GM21367 (cell line): ENCODE measurements around the gene SULT1C3.

ENCODE experiments used
- ATAC-seq: cut with Tn5 transposase; IDR thresholded peaks from one replicate; pipeline ENCODE4 v1.9.1; 2021; ENCODE audit not compliant: unreplicated experiment

The SULT1C3 gene

DNA sequence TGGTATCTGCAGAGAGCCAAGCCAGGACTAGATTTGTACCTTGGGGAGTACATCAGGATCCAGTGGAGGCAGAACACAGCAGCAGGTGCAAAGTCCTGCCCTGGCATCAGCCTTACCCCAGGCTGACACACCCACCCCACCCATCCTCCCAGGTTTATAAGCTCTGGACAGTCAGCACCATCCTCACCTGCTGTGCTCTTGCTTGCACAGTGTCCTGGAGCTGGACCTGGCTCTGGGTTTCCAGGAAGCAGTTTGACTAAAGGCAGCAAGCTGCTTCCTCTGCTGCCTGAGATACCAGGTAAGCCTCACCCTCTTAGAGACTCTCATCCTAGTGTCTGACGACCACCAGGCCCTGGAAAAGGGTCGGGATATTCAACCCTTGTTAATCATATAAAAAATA is at the start of gene SULT1C3:
Gene SULT1C3 (plus strand): TSS at position 183 of the 400 bp plus-strand sequence. CDS start 7,227 bp downstream, outside the sequence.
- no peak for ATAC-seq

- no peak for ATAC-seq
Observed at GRCh38 chr2:108193251-108193650, 46.5 kb upstream of the SULT1C3 start.

GRCh38 chr2:108194409-108195132 is 45.2 kb upstream of the SULT1C3 start:
- ATAC-seq: no peak

GRCh38 chr2:108195133-108195439 is 44.7 kb upstream of the SULT1C3 start:
- ATAC-seq: no peak

DNA sequence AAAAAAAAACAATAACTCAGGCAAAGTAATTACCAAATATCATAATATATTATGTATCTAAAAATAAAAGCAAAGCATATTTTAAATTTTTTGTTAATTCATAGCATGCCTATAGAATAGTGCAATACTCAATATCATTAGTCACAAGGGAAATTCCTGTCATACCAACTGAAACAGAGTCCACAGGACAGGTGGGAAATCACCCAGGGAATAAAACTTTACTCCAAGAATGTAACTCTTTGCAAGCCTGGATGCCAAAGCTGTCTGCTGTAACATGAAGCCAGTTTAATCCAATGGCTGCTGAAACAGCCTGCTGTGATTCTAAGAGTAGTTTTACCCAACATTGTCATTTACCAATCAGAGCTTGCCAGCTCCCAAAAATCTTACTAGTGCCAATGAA is 40.0 kb upstream of the SULT1C3 start:
- no peak for ATAC-seq

GRCh38 chr2:108200569-108200968 is 39.2 kb upstream of the SULT1C3 start:
- no peak for ATAC-seq

GRCh38 chr2:108212671-108213070 is 27.1 kb upstream of the SULT1C3 start:
- ATAC-seq: no peak

- ATAC-seq: no peak
Observed at GRCh38 chr2:108215794-108216211, 24.0 kb upstream of the SULT1C3 start.

DNA sequence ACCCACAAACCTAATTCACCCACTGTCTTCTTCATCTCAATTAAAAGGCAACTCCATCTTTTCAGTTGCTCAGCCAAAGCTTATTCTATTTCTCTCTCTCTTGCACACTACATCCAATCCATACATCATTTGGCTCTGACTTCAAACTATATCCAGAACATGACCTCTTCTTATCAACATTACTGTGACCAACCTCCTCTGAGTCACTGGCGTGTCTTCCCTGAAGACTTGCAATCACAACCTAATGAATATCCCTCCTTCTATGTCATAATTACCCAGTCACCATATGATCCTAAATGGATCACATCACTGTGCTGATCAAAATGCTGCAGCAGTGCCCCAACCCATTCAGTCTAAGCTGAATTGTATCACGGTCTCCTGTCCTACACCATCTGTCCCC is 22.6 kb upstream of the SULT1C3 start:
- ATAC-seq: no peak

GRCh38 chr2:108219688-108220087 is 20.1 kb upstream of the SULT1C3 start:
- no peak for ATAC-seq

- ATAC-seq: no peak
Observed at GRCh38 chr2:108220191-108220590, 19.6 kb upstream of the SULT1C3 start.

DNA sequence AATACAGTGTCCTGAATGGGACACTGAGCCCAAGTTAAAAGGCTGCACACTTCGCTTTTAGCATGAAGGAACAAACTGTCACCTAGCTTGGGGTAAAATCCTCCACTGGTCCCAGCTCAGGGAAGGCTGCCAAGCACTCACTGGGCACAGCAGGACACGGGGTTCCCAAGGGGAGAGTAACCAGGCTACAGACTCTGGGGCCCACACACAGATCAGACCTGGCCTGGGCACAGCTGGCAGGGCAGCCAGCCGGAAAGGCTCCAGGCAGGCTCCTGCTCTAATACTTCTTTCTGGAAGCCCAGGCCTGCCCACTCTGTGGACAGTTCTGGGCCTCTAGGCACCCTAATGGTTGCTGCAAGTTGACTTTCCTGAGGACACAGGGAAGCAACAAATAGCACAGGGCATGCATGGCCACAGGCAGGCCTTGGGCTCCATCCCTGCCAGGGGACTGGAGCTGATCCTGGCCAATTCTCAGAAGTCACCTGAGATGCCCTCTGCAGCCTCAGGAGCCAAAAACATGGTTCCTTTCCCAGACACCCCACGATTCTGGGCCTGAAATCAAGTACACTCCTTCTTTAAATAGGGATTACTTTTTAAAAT is 18.7 kb upstream of the SULT1C3 start:
- ATAC-seq: no peak

GRCh38 chr2:108222261-108222660 is 17.5 kb upstream of the SULT1C3 start:
- ATAC-seq: no peak

GRCh38 chr2:108223573-108223972 is 16.2 kb upstream of the SULT1C3 start:
- ATAC-seq: no peak

DNA sequence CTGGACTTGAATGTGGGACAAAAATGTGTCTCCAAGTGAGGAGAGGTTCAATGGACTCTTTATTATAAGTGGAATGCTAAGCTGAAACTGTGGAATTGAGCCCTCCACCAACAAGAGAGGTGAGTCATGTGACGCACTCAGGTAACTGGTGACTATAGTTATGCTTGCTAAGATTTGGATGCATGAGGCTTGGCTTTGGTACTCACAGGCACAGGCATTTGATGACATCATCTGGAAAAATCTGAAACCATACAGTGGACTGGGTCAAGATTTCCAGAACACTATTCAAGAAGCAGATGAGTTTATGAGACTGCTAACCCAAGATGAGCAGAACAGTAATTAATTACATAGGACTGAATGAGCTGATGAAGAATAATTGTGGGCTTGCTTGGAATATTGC is 15.7 kb upstream of the SULT1C3 start:
- no peak for ATAC-seq

- ATAC-seq: no peak
Observed at GRCh38 chr2:108226564-108226963, 13.2 kb upstream of the SULT1C3 start.

GRCh38 chr2:108228006-108228405 is 11.8 kb upstream of the SULT1C3 start:
- ATAC-seq: no peak

- ATAC-seq: no peak
Observed at GRCh38 chr2:108228537-108228936, 11.2 kb upstream of the SULT1C3 start.

DNA sequence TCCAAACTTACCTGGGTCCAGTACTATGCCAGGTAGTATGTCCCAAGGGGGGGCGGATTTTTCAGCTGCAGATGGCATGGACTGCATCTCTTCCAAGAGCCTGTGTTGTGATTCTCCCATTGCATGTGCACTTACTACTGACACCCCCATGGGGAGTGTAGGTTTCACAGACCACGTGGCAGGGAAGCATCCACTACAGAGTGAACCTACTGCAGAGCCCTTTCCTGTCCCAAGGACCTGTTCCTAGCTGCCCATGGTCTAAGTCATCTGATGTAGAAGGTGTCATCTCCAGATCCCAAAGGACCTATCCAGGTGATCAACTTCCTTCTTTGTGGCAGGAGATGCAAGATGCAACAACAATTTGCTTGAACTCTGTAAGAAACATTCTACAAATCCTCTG is 9.9 kb upstream of the SULT1C3 start:
- no peak for ATAC-seq

DNA sequence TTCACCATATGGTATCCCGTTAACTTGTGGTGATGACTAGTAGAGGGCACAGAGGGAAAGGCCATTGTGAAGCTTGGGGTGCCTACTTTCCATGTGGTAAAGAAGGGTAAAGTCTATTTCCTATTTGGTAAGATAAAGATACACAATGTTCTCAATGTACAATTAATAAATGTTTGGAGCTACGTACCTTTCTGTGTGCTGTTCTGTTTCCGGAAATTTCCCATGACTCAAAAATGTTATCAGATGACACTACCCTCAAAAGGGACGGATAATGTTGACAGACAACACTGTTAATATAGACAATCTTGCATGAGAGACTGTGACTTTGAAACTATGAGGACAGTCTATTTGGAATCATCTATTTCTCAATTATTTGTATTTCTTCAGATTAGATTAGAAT is 4.2 kb upstream of the SULT1C3 start:
- ATAC-seq: no peak

DNA sequence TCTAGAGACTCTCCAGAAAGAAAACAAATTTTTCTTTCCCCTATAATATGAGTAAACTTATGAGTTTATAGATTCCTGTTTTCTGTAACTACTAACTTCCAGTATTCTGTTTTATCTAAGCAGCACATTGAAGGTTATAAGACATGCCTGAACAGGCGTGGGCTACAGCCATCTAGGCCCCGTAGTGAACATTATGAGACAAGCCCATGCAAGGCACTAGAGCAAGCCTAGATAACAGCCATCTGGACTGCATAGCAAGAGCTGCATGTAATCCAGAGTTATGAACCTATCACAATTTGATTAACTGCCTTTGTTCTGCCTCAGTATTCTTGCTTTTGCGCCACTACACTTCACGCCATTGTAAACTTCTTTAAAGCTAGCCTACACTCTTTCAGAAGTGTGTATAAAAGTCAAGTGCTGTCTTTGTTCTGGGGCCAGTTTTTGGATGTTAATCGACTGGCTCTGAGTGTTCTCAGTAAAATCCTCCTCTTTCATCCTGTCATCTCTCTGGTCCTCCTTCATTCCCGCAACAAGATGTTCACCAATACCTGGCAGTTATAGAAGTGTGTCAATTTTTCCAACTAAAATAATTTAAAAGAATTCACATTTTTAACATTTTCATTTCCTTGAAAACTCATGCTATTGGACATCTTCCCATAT is 3.0 kb upstream of the SULT1C3 start:
- no peak for ATAC-seq

DNA sequence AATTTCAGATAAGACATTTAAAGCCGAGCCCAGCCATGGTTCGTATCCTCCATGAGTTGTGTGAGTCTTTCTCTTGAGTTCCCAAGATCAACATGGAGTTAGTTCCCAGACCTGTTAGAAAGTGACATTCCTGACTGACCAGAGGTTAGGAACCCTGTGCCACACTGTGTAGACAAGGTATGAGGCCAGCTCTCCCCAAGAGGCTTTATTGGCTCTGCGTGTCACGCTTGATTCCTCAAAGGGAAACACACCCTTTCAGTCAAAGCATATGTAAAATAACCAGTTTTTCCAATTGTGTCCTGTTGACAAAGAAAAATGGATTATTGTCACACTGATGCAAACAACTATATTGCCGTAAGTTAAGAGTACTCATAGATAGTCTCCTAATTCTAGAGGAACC is 1.2 kb downstream of the SULT1C3 start:
- no peak for ATAC-seq
